CD4-positive, alpha-beta T cell treated with Interleukin-17A for 1 hour (primary cell): Measurements from ENCODE around the gene MROH8.

ENCODE experiments used
- DNase-seq: peaks from one replicate; pipeline ENCODE4 v3.0.0-alpha.2; 2020

Gene MROH8

GRCh38 chr20:37198932-37199660, 19.7 kb upstream of the MROH8 start:
- DNase-seq = no peak

- DNase-seq = peak; percentile 18
Observed at GRCh38 chr20:37194621-37195417, 15.5 kb upstream of the MROH8 start.

- no peak for DNase-seq
Observed at GRCh38 chr20:37193821-37194220, 14.5 kb upstream of the MROH8 start.

DNA sequence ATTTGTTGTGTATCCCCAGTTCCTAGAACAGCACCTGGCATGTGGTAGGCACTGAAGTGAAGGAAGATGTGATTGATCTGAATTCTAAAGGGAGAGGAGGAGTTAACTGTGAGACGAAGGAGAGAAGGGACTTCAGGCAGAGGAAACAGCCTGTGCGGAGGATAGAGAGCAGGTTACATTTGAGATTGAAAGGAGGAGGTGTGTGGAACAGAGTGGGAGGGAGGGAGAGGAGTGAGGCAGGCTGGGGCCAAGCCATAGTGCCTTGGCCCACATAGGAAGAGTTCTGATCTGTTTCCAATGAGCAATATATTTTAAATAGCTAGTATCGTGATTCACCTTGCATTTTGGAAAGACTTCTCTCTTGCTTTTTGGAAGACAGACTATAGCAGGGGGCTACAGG, 13.9 kb upstream of the MROH8 start:
- DNase-seq = no peak

GRCh38 chr20:37192137-37192854, 12.9 kb upstream of the MROH8 start:
- DNase-seq = peak; percentile 77

DNA sequence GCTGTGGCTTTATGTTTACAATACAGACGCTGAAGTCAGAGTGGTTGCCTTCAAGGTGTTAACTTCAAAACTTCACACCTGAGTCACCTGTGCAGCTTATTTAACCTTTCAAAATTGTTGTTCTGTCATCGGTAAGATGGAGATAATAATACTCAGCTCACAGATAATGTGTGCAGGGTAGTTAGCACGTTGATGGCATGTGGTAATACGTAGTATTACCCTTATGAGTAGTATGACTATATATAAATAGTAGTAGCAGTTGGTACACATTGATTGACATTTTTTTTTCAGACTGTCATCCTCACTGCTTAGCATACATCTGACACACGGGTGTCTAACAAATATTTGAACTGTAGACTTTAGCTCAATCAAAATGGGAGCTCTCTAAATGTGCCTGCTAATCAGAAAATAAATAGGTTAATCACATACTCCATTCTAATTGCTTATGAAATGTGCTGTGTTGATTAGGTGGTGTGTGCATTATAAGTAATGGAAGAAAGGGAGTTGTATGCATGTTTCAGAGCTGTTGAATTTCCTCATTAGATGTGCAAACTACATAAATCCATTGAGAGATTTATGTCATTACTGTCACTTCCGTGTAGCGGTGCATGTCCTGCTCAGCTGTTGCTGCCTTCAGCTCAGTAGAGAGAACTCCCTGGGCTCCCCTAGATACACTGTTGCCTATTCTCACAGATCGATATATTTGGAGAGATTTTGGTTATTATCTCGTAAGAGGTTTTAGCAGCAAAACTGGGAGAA, 11.2 kb upstream of the MROH8 start:
- DNase-seq = no peak

DNA sequence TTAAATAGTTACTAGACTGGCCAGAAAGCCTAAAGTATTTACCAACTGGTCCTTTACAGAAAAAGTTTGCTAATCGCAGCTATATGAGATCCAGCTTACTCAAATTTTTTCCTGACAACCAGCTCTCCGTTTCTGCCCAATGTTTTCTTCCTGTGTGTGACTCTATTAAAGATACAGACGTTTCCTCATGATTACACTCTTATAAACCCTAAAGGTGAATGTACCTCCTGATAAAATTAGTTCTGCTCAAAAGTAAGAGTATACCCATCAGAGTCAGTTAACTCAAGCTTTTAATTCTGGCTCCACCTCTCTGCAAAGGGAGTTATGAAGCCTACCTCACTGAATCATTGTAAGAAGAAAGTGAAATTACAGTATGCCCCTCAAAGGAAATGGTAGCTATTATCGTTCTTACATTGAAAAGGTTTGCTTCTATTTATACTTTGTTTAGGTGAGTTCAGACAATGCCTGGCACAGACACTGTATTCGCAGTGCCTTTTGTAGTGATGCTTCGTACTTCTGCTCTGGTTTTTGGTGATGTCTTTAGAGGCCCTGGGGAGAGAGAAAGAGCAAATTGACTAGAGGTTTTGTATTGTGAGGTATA, 10.2 kb upstream of the MROH8 start:
- no peak for DNase-seq

GRCh38 chr20:37188787-37189186, 9.4 kb upstream of the MROH8 start:
- no peak for DNase-seq

DNA sequence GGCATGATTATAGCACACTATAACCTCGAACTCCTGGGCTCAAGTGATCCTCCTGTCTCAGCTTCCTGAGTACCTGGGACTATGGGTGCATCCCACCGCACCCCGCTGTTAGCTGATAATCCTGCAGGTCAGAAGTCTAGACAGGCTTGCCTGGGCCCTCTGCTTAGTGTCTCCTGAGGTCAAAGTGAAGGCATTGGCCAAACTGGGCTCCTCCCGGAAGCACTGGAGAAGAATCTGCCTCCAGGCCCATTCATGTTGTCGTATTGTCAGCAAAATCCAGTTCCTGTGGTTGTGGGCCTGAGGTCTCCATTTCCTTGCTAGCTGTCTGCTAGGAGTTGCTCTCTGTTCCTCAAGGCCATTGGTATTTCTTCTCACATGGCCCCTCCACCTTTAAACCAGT, 6.3 kb upstream of the MROH8 start:
- DNase-seq = no peak

GRCh38 chr20:37179683-37180524, 556 bp upstream of the MROH8 start:
- DNase-seq = peak; percentile 9

DNA sequence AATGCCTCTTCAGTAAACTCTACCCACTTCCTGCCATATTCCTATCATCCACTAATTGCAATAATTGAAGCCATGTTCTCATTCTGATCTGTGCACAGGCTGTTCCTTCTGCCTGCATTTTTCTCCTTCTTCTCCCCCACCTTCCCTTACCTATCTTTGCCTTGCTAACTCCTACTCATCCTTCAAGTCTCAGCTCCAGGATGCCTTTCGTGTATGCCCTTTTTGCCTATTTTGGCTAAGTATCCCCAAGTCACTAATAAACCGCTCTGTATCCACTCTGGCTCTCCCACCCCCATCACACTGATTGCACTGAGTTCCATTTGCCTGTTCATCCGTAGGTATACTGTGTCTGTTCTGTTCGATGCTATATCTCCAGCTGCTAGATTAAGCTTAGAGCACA, 6.5 kb downstream of the MROH8 start:
- DNase-seq = no peak

DNA sequence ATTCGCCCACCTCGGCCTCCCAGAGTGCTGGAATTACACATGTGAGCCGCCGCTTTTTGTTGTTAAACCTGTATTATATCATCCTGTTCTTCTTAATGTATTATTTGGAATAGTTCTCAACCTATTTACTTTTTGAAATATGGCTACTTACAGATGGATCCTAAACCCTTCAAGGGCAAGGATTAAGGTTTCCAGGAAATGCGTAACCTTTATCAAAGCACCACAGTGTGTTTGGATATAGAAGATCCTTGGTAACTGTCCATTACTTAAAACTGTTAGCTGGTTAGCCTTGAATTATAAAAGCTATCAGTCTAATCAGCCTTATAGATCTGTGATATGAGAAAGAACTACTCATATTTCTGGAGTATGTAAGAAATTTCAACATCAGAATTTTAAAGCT, 12.5 kb downstream of the MROH8 start:
- DNase-seq = no peak

DNA sequence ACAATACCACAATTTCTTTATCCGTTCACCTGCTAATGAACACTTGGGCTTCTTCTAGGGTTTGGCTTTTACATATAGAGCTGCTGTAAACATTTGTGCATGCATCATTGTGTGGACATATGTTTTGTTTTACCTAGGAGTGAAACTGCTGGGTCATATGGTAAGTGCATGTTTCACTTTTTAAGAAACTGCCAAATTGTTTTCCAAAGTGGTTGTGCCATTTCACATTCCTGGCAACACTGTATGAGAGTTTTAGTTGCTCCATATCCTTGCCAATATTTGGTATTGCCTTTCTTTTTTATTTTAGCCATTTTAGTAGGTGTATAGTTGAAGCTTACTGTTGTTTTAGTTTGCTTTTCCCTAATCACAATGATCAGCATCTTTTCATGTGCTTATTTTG, 14.3 kb downstream of the MROH8 start:
- DNase-seq = no peak

DNA sequence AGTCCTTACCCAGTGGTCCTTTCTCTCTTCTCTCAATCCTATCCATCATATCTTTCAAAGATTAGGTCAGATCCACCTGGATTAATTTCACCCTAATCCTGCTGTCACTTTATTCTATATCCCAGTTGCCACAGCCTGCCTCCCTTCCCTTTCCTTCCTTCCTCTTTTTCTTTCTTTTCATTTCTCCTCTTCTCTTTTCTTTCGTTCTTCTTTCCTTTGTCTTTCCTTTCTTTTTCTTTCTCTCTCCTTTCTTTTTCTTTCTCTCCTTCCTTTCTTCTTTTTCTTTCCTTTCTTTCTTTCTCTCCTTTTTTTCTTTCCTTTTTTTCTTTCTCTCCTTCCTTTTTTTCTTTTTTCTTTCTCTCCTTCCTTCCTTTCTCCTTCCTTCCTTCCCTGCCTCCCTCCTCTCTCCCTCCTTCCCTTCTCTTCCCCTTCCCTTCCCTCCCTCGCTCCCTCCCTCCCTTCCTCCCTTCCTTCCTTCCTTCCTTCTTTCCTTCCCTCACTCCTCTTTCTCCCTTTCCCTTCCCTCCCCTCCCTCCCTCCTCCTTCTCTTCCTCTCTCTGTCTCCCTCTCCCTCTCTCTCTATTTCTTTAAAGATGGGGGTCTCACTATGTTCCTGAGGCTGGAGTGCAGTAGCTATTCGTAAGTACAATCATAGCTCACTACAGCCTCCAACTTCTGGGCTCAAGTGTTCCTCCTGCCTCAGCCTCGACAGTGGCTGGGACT, 15.4 kb downstream of the MROH8 start:
- no peak for DNase-seq

DNA sequence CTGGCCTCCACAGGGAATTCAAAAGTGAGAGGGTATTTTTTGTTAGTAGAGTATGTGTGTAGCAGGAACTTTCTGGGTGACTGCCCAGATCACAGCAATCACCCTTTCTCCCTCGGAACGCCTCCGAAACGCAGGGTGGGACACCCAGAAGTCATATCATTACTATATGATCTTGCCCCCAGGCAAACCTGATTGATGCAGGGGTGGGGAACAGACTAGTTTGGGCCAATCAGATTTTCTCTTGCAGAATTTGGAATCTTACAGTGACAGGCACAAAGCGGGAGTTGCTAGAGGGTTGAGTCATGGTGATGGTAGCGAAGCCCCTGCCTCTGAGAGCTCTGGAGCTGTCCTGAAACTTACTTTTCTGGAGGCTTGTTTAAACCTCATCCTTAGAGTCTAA, 16.7 kb downstream of the MROH8 start:
- DNase-seq = no peak

- DNase-seq = no peak
Observed at GRCh38 chr20:37161830-37162549, 17.4 kb downstream of the MROH8 start.

DNA sequence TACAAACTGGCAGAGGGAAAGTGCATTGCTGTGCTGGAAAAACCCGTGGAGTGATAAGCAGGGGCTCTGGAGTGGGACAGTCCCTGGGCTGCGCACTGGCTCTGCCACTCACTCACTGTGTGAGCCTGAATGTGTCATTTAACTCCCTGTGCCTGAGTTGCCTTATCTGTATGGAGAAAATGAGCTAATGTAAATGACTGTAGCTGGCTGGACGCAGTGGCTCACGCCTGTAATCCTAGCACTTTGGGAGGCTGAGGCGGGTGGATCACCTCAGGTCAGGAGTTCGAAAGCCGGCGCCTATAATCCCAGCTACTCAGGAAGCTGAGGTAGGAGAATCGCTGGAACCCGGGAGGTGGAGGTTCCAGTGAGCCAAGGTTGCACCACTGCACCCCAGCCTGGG, 18.7 kb downstream of the MROH8 start:
- no peak for DNase-seq

DNA sequence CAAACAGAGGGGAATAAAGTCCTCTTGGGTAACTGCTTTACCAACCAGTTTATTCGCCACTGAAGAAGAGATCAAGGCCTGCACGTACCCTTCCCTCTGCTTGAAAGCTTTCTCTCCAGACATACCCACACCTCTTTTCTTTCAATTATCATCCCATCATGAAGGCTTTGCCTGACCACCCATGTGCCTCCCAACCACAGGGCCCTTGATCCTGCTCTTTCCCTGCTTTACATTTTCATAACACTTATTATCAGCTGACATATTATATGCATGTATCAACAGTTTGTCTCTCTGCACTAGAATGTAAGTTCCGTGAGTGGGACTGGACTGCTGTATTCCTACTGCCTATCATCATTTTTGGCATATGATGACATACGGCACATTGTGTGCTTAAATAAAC, 21.1 kb downstream of the MROH8 start:
- no peak for DNase-seq

DNA sequence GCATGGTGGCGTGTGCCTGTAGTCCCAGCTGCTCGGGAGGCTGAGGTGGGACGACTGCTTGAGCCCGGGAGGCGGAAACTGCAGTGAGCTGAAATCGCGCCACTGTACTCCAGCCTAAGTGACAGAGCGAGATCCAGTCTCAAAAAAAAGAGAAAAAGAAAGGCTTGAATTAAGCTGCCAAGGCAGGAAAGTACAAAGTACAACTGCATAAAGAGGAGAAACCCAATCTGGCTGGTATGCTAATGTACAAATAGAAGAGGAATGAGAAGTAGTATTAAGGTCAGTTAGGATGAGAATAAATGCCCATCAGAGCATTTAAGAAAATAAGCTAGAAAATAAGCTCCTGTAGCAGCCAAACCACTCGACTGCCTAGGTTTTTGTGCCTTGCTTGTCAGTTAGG, 23.4 kb downstream of the MROH8 start:
- DNase-seq = no peak

GRCh38 chr20:37154684-37155298, 24.6 kb downstream of the MROH8 start:
- no peak for DNase-seq
